Left cardiac atrium (tissue), 4 donors: ENCODE measurements around the gene ABTB2. TPM values are rescaled to one million over a fixed set of nuclear protein-coding genes. Genes with fewer than 3 reads are reported as not detected.

Experiments
- ATAC-seq, 2 donors: fragments of 200-7000 bp; cut with Tn5 transposase; one replicate each; pipeline ENCODE4 v1.9.1; 2020; ENCODE audit warnings: mild to moderate bottlenecking in 2 of 2, moderate library complexity in 2 of 2
- DNase-seq: peaks from one replicate; pipeline ENCODE4 v3.0.0-alpha.2; 2020
- intact Hi-C, 2 donors: fragments of 100-400 bp; cut with DNase I; formaldehyde crosslinking; loops; one replicate each; pipeline versions ENCODE4 v1.14.1 to v1.15.1; 2022 to 2023
- total RNA-seq, 2 donors: library from RNA; stranded (reverse); fragmentation: NEBNext Ultra II Directional; extraction: Animal tissue kit (Norgen Biotek cat#: 25700); gene quantifications; one replicate each; pipeline ENCODE4 v1.2.1, GENCODE V29; 2021
- donor health status: DM: no; HTN: yes; CAD: no.
- donor health status: DM: no; HTN: yes; CAD: no; lungs with severe emphysema.
- donor health status: DM: yes; HTN: yes; CAD: no.
- donor health status: Dilated cardiomyopathy.

ABTB2 gene
- total RNA-seq, 2 donors from 2014 or later = 12.5 to 19.3 TPM

DNA sequence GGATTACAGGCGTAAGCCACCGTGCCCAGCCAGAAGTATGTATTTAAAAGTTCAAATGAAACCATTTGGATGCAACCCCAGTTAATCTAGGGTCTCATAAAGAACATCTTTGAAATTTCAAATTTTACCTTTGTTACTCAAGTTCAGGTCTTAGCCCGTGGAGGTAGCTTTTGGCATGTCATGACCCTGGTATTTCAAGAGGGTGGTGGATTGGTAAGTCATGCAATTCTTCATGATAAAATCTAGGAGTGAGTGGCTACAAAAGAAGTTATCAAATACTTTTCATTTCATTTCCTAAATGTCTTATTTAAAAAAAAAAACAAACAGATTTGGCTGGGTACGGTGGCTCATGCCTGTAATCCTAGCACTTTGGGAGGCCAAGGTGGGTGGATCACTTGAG, 80.6 kb downstream of the ABTB2 start:
- intact Hi-C loops = no loop called here
- no peak for ATAC-seq

DNA sequence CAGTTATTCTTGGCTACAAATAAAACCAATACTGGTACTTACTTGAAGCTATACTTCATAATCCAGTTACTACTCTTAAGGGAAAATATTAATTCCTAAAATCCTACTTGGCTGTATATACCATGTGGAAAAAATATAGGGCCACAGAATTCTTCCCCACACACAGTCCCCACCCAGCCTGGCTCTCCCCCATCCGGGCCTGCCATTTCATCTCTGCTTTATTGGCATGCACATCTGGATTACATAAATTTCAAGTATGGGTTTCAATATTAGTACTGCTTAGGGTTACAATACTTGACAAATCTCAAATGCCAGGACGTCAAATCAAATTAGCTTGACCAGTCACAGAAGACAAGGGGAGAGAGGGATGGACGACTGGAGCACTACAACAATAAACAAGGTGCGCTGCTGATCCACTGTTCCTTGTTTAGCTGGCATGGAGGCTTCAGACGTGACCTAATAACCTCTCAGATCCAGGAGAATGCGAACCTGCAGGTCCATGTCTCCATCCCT, 81.4 kb downstream of the ABTB2 start:
- no peak for ATAC-seq
- DNase-seq = no peak
- intact Hi-C loops = no loop called here

More for the DNA sequence above, 80.6 kb downstream of the ABTB2 start:
- no peak for DNase-seq

- intact Hi-C loops = no loop called here
- DNase-seq (no peak), ATAC-seq (no peak)
Observed at GRCh38 chr11:34275486-34275885, 82.3 kb downstream of the ABTB2 start.

GRCh38 chr11:34274712-34275398, 83.0 kb downstream of the ABTB2 start:
- ATAC-seq (peak; percentile 90 to 97), DNase-seq (peak; percentile 91)
- intact Hi-C loops = no loop called here

DNA sequence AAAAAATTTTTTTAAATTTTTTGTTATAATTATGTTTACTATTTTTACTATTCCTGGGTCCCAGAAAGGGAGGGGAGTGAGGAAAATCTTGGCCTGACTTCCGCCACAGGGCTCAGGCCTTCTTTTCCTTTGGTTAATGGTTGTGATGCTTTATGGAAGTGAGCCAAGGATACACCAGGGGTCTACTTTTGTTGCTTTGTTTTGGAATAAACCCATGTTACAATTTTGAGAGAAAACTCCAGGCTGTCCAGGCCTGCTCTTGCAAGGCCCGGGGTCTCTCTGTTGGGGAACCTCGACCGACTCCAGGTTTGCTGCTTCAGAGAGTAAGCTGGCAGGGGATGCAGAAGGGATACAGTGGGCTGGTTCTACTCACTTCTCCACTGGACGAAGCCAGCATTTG, 84.7 kb downstream of the ABTB2 start:
- DNase-seq (no peak), ATAC-seq (no peak)
- intact Hi-C loops = no loop called here

- intact Hi-C loops = no loop called here
- ATAC-seq = no peak
Observed at GRCh38 chr11:34271727-34272126, 86.1 kb downstream of the ABTB2 start.

DNA sequence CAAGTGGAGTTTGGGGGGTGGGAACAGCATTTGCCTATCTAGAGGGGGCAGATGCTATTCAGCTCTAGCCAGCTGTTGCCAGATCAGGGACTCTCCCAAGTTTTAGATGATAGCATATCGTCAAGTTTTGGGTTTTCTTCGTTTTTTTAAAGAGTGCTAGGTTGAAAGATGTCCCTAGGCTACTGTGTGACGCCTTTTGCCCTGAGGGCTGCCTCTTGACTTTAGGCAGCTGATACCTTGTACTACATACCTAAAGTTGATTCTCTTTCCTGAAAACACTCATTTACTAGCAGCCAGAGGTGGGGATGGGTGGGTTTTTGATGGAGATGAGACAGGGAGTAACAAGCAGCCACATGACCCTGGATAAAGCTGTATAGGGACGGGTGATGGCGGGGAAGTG, 87.1 kb downstream of the ABTB2 start:
- intact Hi-C loops = no loop called here
- DNase-seq (no peak), ATAC-seq (no peak)

More at GRCh38 chr11:34271727-34272126, 86.1 kb downstream of the ABTB2 start:
- no peak for DNase-seq

GRCh38 chr11:34269694-34270245, 88.0 kb downstream of the ABTB2 start:
- no peak for DNase-seq
- intact Hi-C loops = loop anchor here (10.0 kb wide), 2 partner anchors 45 to 85 kb away; partner anchors contain the start of gene ABTB2 (in 1 of the 2)
- no peak for ATAC-seq

DNA sequence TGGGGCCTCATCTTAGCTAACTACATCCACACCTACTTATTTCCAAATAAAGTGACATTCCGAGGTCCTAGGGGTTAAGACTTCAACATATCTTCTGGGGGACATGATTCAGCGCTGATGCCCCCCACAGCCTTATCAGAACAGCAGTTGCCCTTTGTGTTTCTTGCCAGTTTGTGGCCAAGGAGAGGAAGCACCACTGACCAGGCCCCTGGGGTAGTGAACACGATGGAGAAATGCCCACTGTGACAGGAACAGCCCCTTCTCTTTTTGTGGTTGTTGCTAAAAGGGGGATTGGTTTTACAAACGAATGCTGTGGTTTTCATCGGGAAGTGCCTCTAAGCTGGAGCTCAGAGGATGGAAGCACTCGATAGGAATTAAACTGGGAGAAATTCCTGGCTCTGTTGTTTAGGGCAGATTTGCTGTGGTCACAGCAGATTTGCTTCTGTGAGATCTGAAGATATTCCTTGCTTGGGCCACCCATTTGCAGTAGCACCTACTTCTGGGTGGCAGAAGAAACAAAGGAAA, 88.8 kb downstream of the ABTB2 start:
- ATAC-seq (no peak), DNase-seq (no peak)
- intact Hi-C loops = loop anchor here (10.0 kb wide), 2 partner anchors 46 to 86 kb away; partner anchors contain the start of gene ABTB2 (in 1 of the 2)

GRCh38 chr11:34267417-34267816, 90.4 kb downstream of the ABTB2 start:
- no peak for ATAC-seq
- intact Hi-C loops = loop anchor here (10.0 kb wide), 2 partner anchors 47 to 87 kb away; partner anchors contain the start of gene ABTB2 (in 1 of the 2)

GRCh38 chr11:34267013-34267412, 90.8 kb downstream of the ABTB2 start:
- ATAC-seq (peak; percentile 34 to 43), DNase-seq (no peak)
- intact Hi-C loops = loop anchor here (10.0 kb wide), 2 partner anchors 48 to 88 kb away; partner anchors contain the start of gene ABTB2 (in 1 of the 2)

More at GRCh38 chr11:34267417-34267816, 90.4 kb downstream of the ABTB2 start:
- DNase-seq = no peak

- peak; percentile 54 to 79 for ATAC-seq
- intact Hi-C loops = loop anchor here (10.0 kb wide), 2 partner anchors 48 to 88 kb away; partner anchors contain the start of gene ABTB2 (in 1 of the 2)
- DNase-seq = peak; percentile 58
Observed at GRCh38 chr11:34266090-34266912, 91.5 kb downstream of the ABTB2 start.

DNA sequence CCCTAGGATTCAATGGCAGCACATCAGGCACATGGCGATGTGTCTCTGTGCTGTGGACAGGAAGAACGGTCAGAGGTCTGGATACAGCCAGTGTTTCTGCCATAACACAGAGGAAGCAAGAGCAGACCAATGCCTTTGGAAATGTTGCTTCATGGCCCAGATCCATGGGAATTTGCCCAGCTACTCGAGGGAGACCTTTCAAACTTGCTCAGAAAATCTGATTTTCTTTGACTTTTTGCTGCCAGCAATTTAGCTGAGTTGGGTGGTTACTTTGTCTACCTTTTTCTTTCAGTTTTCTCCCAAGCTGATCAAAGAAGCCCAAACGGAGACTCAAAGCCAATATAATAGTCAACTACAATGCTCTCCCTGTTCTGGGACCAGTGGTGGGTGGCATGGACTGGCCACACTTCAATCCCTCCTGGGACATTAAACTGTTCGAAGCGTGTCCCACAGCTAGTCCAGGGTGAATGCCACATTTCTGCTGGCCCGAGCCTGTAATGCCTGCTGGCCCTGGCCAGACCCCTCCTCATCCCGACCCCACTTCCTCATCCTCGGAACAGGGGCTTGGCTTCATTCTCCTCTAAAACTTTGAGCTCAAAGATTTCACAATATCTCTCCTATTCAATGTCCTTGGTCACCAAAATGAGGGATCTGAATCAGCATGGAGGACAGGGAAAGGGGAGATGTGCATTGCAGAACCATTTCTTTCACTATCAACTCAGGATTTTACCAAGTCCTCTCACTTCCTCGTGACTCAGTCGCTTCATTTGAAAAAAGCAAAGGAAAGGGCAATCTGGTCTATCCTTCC, 93.3 kb downstream of the ABTB2 start:
- no peak for DNase-seq
- no peak for ATAC-seq
- intact Hi-C loops = loop anchor here (10.0 kb wide), 2 partner anchors 50 to 90 kb away; partner anchors contain the start of gene ABTB2 (in 1 of the 2)

DNA sequence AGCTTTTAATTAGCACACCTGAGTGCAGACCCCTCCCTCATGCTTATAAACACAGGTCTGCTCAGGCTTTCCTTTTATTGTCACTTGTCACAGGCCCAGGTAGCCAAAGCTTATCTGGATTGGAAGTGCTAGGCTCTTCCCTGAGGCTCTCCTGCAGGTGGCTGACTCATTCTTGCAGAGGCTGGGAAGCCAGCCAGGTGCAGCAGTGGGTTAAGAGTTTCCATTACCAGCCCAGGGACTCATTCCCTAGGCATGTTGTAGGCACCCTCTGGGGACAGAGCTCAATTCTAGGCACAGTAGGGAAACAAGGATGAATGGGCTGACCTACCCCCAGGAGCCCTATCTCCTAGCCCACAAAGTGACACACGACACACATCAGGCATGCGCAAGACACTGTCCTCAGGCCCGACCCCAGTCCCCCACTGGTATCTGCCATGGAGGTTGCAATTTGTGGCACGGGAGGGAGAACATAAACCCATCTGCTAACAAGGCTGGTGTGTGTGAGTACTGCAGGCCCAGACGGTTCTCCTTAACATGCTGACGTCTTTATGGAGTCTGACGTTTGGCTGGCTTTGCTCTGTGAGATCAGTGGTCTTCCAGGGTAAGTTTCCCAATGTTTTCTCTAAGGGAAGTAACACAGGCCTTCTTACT, 94.2 kb downstream of the ABTB2 start:
- ATAC-seq = peak; percentile 35 to 81
- peak; percentile 58 for DNase-seq
- intact Hi-C loops = loop anchor here (10.0 kb wide), 2 partner anchors 51 to 91 kb away; partner anchors contain the start of gene ABTB2 (in 1 of the 2)

GRCh38 chr11:34262531-34263081, 95.2 kb downstream of the ABTB2 start:
- intact Hi-C loops = loop anchor here (10.0 kb wide), 2 partner anchors 52 to 92 kb away; partner anchors contain the start of gene ABTB2 (in 1 of the 2)
- no peak for DNase-seq
- ATAC-seq = no peak

DNA sequence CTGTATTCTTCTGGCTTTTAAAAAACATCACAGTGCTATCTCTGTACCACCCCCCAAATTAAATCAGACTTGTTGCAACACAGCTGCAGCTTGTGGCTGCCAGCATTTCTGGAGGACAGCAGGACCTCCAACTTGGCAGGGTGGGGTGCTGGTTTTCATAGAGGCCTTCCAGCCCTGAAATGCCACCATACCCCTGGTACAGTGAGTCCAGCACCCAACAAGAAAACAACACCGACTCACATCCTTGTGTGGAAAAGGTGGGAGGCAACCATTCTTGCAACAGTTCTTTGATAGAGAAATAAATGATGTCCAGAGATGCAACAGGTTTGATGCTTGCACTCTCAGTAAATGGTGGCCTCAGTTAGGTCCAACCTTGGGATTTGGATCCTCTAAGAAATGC, 96.0 kb downstream of the ABTB2 start:
- intact Hi-C loops = loop anchor here (10.0 kb wide), 2 partner anchors 53 to 93 kb away; partner anchors contain the start of gene ABTB2 (in 1 of the 2)

DNA sequence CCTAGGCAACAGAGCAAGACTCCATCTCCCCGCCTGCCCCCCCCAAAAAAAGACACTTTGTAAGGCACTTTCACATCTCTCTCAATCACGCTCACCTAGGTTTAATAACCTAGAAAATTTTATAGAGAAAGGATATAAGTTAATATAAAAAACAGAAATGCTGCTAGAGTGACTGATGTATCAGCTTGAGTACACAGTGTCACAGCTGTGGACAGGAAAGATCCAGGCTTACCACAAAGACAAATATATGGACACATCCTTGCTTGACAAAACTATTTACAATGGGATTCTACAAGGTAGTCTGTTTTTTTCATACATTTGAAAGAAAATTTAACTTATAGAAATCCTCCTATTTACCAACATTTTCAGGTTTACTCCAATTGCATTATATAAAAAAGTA, 96.7 kb downstream of the ABTB2 start:
- no peak for DNase-seq

More for the DNA sequence above, 96.0 kb downstream of the ABTB2 start:
- ATAC-seq (no peak), DNase-seq (no peak)

More for the DNA sequence above, 96.7 kb downstream of the ABTB2 start:
- intact Hi-C loops = loop anchor here (10.0 kb wide), 2 partner anchors 54 to 94 kb away; partner anchors contain the start of gene ABTB2 (in 1 of the 2)
- ATAC-seq = no peak
